GM19463 (cell line): Measurements from ENCODE around the gene DHRS3.

Source experiments
- ATAC-seq: cut with Tn5 transposase; IDR thresholded peaks from one replicate; pipeline ENCODE4 v1.9.1; 2021; ENCODE audit warnings: mild to moderate bottlenecking, moderate library complexity; ENCODE audit not compliant: unreplicated experiment

DHRS3 gene

DNA sequence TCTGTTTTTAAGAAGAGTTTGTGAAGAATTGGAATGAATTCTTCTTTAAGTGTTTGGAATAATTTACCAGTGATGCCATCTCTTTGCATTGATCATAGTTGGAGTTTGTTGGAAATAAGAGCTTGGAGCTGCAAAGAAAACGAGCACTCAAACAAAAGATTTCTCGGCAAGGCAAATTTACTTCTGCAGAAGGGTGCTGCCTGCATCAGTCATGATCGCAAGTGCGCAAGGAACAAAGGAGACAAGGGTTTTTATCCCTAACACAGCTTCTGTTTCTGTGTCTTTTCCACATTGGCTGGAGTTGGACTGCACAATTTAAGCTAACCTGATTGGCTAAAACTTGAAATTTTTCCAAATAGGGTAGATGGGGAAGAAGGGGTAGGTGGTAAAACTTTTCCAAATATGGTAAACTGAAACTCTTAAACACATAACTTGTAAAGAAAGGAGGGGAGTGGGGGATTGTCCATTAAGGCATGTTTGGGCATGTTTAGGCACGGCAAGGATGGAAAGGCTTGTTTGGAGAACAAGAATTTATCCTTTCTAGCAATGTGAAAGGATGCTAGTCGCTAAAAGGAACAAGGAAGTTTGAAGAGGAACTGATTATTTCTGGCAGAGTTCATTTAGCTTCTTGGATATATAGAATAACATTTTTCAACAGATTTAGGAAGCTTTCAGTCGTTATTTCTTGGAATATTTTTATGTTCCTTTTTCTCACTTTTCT, 22.4 kb upstream of the DHRS3 start:
- ATAC-seq: no peak

DNA sequence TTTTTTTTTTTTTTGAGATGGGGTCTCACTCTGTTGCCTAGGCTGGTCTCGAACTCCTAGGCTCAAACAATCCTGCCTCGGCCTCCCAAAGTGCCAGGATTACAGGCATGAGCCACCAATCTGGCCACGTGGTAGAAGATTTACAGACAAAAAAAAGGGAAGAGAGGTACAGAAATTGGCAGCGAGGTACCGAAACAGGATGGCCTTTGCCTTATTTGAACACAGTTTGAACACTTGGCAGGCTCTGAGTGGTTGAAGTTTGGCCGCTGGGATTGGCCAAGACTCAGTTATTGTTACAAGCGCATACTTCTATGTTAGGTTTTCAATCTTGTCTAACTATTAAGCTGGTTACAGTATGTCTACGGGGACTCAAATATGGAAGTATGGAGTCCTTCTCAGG, 19.7 kb upstream of the DHRS3 start:
- ATAC-seq: no peak

DNA sequence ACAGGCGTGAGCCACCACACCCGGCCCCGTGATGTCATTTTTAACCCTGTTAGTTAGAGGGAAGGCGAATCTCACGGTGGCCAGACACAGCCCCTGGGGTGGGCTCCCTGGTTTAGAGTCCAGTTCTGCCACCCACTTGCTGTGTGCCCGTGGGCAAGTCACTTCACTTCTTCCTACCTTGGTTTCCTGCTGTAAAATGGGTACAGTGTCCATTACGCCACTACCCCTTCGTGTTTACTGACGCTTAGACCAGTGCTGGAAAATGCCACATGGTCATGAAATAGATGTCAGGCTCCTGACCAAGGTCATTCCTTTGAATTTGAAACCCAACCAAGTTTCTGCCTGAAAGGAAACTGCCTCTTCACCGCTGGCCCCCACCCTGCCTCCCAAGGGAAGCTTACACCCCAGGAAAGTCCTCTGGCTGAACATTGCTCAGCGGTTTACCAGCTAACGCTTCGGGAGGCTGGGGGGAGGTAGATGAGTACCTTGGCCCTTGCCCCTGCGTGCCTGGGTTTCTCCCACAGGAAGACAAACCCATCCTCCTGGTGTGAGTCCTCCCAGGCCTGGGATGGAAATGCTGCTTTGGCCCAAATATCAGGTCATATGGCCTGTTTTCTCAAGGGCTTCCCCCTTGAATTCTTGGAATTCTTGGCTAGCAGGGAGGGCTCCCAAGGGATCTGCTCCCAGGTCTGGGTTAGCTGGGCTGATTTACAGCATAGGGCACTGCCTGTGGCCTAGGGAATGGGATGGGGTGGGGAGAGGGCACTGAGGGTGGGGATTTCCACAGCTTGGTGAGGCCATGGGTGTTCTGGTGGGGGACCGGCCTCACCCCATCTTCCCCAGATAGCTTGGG, 18.3 kb upstream of the DHRS3 start:
- ATAC-seq: no peak

DNA sequence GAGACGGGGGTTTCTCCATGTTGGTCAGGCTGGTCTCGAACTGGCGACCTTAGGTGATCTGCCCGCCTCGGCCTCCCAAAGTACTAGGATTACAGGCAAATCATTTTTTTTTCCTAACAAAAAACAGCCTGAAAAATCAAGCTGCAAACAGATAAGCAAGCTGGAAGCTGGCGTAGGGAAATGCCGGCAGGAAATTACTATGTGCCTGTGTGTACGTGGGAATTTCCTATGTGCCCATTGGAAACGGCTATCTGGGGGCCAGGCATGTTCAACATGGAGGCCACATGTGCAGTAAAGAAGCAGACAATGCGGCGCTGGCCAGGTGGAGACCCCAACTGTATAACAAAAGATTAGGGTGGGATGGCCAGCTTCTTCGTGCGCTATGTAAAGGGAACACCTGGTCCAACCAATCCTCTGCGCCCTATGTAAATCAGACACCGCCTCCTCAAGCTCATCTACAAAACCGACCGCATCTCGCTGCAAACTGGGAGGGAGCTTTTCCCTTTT, 16.7 kb upstream of the DHRS3 start:
- no peak for ATAC-seq

DNA sequence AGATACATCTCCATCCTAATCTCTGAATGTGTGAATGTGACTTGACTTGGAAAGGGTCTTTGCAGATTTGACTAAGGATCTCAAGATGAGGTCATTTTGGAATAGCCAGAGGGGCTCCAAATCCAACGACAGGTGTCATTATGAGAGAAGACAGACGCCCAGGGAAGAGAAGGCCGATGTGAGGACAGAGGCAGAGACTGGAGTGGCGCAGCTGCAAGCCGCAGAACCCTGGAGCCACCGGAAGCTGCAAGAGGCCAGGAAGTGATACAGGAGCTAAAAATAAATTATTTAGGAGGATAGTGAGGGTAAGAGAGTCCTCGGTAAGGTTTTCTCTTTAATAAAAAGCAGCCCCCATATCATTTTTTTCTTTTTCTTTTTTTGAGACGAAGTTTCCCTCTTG, 16.1 kb upstream of the DHRS3 start:
- ATAC-seq: no peak

DNA sequence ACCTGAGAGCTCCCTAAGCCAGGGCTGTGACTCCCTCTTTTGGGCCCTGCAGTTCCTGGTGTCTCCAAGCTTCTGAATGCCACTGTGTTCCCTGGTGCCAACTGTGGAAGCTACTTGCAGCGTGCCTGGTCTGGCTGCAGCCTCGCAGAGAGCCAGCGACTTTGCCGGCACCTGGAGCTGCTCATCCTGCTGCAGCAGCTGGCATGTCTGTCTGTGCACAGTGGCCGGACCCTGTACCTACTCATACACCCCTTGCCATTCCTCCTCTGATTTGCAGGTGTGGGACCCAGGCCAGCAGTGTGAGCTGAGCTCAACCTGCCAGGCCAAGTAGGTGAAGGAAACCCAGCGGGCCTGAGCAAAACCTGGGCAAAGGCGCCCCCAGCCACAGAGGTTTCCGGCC, 13.6 kb upstream of the DHRS3 start:
- no peak for ATAC-seq

DNA sequence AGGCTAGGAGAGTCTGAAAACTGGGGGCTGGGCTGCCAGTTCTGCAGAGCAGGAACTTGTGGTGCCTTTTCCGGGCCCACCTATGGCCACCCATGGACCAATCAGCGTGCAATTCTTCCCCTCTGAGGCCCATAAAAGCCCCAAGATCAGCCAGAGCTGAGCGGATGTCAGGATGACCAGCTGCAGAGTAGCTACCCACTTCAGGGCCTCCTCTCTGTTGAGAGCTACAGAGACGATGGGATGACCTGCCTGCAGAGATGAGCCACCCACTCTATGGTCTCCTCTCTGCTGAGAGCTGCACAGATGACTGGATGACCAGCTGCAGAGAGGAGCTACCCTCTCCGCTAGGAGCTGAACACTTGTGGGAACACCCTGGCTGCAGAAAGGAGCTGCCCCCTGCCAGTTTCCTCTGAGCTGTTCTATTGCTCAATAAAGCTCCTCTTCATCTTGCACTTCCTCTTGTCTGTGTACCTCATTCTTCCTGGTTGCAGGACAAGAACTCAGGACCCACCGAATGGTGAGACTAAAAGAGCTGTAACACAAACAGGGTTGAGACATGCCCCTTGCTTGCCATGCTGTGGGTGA, 13.0 kb upstream of the DHRS3 start:
- ATAC-seq: no peak

DNA sequence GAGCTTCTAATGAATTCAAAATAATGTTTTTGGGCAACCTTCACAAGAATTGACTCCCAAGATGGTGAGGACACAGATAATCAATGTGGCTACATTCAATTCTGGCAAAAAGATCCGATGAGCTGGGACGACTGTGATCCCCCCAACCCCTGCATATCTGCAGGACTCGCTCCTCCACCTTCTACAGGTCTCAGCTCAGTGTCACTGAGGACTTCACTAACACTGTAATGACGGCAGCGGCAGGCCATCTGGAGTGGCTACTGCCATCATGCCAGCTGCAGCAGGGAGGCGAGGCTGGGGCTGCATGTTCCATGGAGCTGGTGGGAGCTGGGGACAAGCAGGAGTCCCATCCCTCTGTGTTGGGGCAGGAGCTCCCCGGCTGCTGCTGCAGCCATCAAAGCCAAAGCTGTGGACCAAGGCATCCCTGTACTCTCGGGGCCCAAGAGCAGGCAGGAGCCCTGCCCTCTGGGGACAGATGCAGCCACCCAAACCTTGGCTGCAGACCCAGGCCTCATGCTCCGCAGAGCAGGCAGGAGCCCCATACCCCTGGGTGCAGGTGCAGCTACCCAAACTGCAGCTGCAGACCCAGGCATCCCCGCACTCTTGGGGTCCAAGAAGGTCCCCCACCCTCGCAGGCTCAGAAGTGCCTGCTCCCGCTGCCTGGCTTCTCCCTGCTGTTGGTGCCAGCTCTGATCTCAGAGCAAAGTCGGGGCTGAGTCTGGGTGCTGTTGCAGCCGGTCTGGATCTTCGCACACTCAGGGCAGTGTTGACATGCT, 12.2 kb upstream of the DHRS3 start:
- ATAC-seq: no peak

DNA sequence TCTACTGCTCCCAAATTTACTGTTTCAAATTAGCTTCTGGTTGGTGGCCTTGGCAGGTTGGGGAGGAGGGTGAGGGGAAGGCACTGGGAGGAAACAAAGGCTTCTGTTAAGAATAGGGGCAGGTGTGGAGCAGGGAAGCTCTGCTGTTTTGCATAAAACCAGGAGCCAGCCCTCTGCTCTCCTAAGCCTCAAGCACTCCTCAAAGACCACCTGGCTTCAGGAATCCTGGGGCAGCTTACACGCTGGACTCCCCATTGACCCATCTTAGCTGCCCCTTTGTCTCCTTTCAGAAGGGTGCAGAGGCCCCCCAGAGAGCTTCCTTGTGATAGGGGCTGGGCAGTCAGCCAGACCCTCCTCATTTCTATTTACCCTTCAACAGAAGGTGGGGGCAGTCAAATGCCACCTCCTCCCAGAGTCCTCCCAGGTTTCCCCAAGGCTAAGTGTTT, 11.5 kb upstream of the DHRS3 start:
- no peak for ATAC-seq

DNA sequence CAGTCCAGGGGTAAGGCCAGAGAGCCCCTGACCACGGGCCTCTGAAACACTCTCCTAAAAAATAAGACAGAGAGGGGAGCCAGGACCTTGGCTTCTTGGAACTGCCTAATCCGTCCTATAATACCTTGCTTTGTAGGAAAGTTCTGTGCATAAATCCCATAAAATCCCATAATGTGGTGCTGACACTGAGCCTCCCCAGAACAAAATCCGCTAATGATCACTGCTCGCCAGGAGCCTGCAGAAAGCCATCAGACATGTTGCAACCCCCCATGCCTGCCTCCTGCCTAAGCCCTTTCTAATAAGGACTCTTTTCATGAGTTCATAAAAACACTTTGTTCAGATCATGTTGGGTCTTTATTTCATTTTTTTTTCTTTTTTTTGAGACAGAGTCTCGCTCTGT, 9.3 kb upstream of the DHRS3 start:
- no peak for ATAC-seq

DNA sequence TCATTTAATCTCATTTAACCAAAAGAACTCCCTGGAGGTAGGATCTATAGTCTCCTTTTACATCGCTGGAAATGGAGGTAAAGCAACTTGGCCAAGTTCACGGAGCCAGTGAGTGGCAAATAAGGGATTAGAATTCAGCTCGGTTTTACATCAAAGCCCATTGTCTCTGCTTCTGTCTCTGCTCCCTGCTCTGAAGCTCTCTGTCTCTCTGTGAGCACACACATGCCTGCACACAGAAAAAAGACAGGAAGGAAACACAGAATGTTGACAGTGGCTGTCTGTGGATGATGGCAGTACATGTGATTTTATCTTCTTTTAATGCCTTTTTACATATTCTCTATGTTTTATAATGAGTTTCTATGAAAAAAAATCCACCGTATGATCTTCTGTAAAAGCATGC, 8.9 kb upstream of the DHRS3 start:
- ATAC-seq: no peak

DNA sequence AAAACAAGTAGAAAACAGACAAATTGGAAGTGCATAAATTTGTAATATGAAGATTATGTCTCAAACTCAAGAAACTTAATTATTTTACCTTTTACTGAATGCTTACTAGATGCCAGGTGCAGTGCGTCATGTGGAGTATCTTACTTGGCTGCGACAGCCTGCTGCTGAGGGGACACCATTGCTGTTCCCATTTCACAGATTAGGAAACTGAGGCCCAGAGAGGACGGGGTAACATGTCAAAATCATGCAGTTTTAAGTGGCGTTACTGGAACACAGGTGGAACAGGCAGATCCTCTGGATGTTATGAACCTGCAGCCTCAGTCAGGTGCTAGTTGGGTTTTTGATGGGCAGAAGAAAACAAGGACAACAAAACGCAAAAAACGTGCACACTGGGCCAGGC, 7.3 kb upstream of the DHRS3 start:
- ATAC-seq: no peak

DNA sequence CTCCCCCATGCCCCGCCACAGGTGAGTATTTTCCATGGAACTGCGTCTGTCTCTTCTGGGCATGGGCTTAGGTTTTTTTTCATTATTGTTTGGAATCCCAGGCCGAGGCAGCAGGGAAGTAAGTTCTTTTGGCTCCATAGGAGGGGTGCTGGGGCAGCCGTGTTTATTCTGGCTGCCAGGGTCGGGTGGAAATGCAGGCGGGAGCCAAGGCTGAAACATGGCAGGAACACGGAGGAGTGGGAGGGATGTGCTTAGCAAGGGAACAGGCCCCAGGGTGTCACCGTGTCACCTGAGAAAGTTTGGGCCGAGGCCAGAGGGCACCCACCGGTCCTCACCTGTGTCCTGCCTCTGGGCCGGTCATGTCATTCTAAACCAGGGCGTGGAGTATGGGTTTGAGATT, 4.5 kb upstream of the DHRS3 start:
- no peak for ATAC-seq

DNA sequence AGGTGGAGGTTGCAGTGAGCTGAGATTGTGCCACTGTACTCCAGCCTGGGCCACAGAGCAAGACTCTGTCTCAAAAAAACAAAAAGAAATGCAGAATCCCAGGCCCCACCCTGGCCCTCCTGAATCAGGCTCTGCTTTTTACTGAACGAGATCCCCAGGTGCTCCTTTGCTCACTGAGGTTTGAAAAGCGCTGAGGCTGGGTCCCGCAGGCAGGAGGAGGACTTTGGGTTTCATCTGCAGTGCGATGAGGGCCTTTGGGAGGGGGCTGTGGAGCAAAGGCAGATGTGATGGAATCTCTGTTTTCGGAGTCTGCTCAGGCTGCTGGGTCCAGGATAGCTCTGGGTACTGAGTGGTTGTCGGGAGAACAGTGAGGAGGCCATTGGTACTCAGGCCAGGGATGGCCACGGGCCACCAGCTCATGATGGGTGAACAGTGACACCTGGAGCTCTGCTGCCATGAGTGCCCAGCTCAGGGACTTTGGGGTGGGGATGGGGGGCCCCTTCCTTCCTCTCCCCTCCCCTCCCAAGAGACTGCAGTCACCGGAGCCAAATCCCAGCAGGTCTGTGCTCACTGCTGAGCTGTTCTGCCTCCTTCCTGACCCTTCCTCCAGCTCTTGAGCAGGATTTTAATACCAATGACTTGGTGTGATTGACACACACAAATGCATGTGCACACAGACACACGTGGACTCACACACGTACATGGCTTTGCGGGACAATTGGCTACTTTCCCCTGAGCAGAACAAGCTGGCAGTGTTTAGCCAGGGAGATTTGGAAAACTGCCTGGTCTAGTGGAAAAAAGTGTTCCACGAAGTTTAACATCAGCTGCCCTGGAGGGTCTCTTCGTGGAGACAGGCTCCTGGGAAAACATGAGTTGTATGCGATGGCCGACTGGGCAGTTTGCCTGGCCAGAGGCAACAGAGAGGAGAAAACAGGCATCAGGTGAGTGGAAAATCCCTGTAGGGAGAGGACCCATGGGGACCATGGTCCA, 3.6 kb upstream of the DHRS3 start:
- ATAC-seq: no peak

DNA sequence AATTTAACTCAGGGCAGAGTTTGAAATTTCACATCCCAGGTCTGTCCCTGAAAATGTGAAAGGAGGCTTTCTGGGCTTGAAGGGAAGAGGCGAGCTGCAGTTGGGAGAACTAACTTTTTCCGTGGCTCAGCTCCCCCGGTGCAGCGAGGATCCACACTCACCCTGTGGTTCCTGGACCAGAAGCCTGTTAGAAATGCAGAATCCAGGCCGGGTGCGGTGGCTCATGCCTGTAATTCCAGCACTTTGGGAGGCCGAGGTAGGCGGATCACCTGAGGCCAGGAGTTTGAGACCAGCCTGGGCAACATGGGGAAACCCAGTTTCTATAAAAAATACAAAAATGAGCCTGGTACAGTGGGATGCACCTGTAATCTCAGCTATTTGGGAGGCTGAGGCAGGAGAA, 2.9 kb upstream of the DHRS3 start:
- ATAC-seq: no peak

DNA sequence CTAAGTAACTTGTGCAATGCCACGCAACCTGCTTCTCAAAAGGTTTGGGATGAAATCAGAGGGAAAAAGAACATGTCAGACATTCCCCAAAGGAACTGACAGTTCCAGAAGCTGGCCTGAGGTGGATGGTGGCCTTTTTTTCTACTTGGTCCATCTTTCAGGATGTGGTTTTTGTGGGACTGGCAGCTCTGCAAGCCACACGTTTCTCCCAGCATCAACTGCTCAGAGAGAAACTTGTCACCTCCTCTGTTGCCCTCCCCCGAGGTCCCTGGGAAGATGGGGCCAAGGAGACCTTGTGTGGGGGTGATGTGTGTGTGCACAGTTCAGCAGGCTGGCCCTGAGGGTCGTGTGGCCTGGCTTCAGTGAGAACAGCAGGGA, 2.5 kb upstream of the DHRS3 start:
- no peak for ATAC-seq

DNA sequence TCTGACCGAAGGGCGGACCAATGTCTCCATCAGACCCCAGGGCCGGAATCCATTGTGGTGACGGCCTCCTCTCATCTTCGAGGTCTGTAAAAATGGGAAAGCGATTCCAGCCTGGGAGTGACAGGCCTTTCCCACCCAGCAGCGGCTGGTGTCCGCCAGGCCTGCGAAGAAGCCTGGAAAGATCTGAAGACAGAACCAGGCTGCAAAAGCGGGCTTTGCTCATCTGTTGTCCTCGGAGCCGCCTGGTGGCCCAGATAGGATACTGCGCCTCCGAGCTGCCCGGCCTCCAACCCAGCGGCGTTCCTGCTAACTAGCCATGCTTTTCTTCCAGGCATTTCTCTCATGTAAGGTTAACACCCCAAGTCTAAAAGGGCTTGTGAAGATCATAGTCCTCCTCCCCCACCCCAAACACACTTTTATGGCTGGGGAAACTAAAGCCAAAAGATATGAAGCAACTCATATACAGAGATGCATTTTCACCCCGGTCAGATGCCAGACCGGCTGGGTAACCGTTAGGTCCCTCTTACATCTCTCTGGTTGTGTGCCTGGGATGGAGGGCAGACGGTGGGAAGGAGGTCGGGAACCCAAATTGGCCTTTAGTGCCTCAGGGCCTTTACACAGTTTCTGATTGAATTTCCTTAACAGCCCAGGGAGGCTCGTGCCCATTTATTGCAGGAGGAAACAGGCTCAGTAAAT, 1.9 kb upstream of the DHRS3 start:
- no peak for ATAC-seq

DNA sequence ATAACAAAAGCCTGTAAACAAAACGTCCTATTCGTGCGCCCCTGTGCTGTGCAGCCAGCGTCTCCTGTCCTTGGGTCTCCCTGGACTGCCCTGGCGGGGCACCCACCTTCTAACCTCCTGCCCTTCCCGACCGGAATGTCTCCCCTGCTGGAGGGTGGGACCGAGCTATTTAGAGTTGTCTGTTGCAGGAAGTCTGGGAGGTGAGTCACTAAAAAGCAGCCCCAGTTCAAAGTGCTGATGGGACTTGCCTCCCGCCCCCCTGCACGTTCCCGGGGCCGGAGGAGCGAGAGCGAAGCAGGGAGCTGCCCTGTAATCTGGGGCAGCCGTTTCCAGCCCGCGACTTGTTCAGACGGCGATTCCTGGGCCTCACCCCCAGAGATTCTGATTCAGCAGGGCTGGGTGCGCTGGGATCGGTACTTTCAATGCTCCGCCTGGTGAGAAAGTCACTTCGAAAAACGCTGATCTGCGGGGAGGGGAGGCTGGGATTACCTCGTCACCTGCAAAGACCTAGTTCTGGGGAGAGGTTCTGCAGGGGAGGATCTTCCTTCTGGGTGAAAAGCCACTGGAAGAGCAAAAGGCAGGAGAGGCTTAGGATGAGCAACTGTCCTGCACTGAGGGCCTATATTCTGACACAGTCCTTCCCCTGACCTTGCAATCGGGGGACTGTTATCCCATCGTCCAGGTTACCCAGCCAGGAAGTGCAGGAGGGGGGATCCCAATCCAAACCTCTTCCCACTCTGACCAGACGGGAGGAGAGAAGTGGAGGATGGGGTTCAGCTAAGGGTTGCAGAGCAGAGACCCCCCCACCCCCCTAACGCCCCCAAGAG, 1.2 kb upstream of the DHRS3 start:
- ATAC-seq: no peak

DNA sequence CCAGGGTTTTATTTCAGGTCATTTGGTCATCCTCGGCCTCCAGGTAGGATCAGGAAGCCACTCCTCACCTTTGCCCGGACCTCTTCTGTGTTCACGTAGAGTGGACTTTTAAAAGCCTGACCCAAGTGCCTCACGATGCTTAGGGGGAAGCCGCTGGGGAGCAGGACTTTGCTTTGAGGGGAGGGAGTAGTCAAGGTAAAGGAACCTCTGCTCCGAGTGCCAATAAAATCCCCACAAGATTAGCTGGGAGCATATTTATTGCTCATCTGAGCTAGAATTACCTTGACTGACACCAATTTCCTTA, 603 bp upstream of the DHRS3 start:
- ATAC-seq: no peak
